Left ventricle myocardium inferior (tissue), 1 donor: ENCODE results near the gene SLC38A1. TPM values are rescaled to one million over a fixed set of nuclear protein-coding genes. Genes with fewer than 3 reads are reported as not detected.
A peak's percentile ranks its signal among the peaks of the same experiment; 100 is the strongest.

Experiments used
- DNase-seq: peaks from one replicate; pipeline ENCODE4 v3.0.0-alpha.2; 2020
- H3K27ac ChIP-seq: fragments of 200-600 bp; replicated peaks from 2 replicates; pipeline ENCODE4 v1.8.0; 2021
- H3K27me3 ChIP-seq: fragments of 200-600 bp; 2 replicates; pipeline ENCODE4 v1.8.0; 2021; ENCODE audit warnings: low read depth
- H3K36me3 ChIP-seq: fragments of 200-600 bp; 2 replicates; pipeline ENCODE4 v1.8.0; 2021
- H3K4me1 ChIP-seq: fragments of 200-600 bp; 2 replicates; pipeline ENCODE4 v1.8.0; 2021
- H3K4me3 ChIP-seq: fragments of 200-600 bp; 2 replicates; pipeline ENCODE4 v1.8.0; 2021; ENCODE audit warnings: mild to moderate bottlenecking, moderate library complexity
- H3K9me3 ChIP-seq: fragments of 200-600 bp; replicated peaks from 2 replicates; pipeline ENCODE4 v1.8.0; 2021
- intact Hi-C: fragments of 100-400 bp; cut with micrococcal nuclease; formaldehyde crosslinking; loops from one replicate; pipeline ENCODE4 v1.11.0; 2022
- long read RNA-seq: library from polyadenylated mRNA; unstranded; transcript quantifications from one replicate; pipeline ENCODE4 v2.0.0, GENCODE V29; 2021
- total RNA-seq: library from RNA; stranded (reverse); fragmentation: NEBNext Ultra II Directional; extraction: Animal tissue kit (Norgen Biotek cat#: 25700); gene quantifications from one replicate; pipeline ENCODE4 v1.2.1, GENCODE V29; 2021
- TF ChIP-seq, protein P1 (sequence below): fragments of 200-600 bp; IDR thresholded peaks from 2 replicates; pipeline ENCODE4 v1.8.0; 2021; ENCODE audit warnings: antibody characterized with exemption, mild to moderate bottlenecking, borderline replicate concordance
- donor health status: DM: no; HTN: yes; CAD: no; lungs with severe emphysema.

Gene SLC38A1
- 134 TPM for total RNA-seq
- long read RNA-seq, full-length matches to known transcripts = 25 of 117 reads
- long read RNA-seq, partial matches to known transcripts = 2 of 117 reads
- long read RNA-seq, other reads (novel, unspliced or antisense) = 90 of 117 reads

DNA sequence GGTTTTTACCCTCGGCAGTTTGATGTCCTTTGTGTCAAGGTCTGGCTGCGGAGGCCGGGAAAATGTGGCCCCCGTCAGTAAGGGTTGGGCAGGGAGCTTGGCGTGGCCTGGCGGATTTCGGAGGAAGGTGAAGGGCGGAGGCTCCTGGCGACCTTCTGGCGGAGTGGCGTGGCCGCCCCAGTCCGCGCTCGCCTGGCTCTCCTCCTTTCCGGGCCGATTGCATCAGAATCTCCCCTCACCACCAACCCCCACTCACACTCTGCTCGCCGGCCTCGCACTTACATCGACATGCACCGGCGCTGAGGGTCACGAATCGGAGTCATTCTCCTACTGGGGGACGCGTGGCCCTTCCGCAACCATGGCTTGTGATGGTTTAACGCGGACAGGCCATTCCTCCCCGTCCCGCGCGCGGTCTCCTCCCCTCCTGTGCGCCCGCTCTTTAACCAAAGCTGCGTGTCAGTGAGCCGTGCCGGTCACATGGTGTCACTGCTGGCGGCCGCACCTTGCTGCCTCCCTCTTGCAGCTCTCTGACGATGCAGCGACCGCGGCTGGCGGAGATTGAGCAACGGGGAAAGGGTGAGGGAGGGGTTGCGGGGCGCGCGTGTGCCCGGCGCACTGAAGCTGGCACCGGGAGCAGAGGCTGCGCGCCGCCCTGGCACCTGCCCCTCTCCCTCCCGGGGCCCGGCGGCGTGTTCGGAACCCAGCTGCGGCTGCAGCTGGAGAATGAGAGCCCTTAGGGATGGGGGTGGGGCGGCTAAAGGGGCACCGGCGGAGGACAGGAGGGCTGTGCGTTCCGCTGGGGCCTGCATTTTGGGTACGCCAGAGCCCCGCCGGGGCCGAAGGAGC is at the start of gene SLC38A1:
Gene SLC38A1, minus strand, starts transcription at position 461 of the 846 bp plus-strand sequence. CDS start 29,243 bp downstream, outside the sequence.
- Histone ChIP-seq H3K4me1 (peaks cover 58% of the 10 kb centered on the region), H3K9me3 (no peaks in the 10 kb centered on the region), H3K27me3 (peaks cover 37% of the 10 kb centered on the region), H3K27ac (peak within 1 kb of the TSS; percentile 86), H3K4me3 (peak within 1 kb of the TSS; percentile 77), H3K36me3 (no peaks in the 10 kb centered on the region)
- peak; percentile 86 for DNase-seq
- TF ChIP-seq, protein P1, sequence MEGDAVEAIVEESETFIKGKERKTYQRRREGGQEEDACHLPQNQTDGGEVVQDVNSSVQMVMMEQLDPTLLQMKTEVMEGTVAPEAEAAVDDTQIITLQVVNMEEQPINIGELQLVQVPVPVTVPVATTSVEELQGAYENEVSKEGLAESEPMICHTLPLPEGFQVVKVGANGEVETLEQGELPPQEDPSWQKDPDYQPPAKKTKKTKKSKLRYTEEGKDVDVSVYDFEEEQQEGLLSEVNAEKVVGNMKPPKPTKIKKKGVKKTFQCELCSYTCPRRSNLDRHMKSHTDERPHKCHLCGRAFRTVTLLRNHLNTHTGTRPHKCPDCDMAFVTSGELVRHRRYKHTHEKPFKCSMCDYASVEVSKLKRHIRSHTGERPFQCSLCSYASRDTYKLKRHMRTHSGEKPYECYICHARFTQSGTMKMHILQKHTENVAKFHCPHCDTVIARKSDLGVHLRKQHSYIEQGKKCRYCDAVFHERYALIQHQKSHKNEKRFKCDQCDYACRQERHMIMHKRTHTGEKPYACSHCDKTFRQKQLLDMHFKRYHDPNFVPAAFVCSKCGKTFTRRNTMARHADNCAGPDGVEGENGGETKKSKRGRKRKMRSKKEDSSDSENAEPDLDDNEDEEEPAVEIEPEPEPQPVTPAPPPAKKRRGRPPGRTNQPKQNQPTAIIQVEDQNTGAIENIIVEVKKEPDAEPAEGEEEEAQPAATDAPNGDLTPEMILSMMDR = no peak
- intact Hi-C loops = loop anchor here (10.0 kb wide), 1 partner anchor 64 kb away; no protein-coding TSS in a partner anchor

DNA sequence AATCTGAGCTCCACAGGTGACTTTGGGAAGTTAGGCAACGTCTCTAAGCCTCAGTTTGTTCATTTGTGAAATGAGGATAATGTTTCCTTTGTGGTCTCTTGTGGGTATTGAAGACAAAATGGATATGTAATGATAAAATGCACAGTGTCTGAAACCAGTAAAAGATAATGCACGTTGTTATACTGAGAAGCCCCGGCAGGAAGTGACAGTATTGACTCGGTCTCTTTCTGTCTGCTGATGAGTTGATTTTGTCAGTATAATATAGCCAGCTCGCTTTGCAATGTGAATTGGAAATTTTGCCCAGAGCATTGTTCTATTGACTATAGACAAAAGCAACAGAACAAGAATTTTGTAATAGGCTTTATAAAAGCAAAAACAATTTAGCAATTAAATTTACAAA is 49.2 kb upstream of the SLC38A1 start:
- TF ChIP-seq, protein P1 = no peak
- no peaks in the 10 kb centered on the region for H3K27me3 ChIP-seq

DNA sequence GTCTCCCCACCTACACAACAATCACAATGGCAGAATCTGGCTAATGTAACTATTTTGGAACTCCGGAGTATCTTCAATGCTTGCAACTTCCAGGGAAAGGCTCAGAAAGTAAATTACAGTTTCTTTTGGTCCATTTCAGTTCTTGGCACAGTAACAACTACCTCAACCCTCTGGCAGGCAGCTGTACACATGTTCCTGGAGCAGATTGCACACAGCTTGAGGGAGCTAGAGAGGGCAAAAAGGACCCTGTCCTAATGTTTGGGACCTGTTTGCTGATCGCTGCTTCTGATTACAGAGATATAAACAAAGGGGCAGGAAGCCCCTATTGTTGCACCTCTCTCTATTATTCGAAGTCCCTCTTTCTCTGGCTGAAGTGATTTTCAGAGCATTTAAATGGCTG is 35.2 kb upstream of the SLC38A1 start:
- H3K27ac ChIP-seq = no peak overlapping the region
- intact Hi-C loops = no loop called here

More for the DNA sequence above, 49.2 kb upstream of the SLC38A1 start:
- peaks cover 20% of the 10 kb centered on the region for H3K9me3 ChIP-seq
- DNase-seq = no peak
- H3K4me1 ChIP-seq = no peaks in the 10 kb centered on the region
- no peak overlapping the region for H3K27ac ChIP-seq
- H3K36me3 ChIP-seq = no peaks in the 10 kb centered on the region
- H3K4me3 ChIP-seq = no peak overlapping the region
- intact Hi-C loops = no loop called here

DNA sequence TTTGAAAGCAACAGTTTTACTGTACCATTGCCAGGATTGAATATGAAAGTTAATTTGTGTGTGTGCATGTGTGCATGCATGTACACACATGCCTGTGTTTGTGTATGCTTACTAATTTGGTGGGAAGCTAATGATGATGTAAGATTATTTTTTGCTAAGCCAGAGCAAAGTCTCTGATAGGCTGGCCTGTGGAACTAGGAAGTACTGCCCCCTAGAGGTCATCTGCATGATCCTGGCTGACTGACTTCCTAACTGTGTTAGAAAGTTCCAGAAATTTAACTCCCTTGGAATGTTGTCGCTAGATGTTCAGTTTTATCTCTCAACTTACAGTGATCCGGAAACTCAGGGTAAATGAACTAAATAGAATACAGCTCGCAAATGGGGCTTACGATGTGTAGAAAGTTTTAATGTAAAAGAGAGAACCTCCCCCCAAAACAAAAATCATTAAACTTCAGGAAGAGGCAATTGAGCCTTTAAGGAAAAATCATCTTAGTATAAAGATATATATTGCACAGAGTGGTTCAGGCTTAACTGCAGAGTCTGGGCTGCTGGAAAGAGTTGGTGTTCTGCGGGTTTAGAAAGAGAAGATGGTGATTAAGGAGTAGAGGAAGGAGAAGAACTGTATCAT is 34.3 kb upstream of the SLC38A1 start:
- no peak for DNase-seq
- H3K27ac ChIP-seq = no peak overlapping the region
- TF ChIP-seq, protein P1 = peak; percentile 68
- intact Hi-C loops = no loop called here
- no peaks in the 10 kb centered on the region for H3K27me3 ChIP-seq
- peaks cover 19% of the 10 kb centered on the region for H3K4me1 ChIP-seq
- no peaks in the 10 kb centered on the region for H3K36me3 ChIP-seq
- H3K9me3 ChIP-seq = peaks cover 24% of the 10 kb centered on the region
- no peak overlapping the region for H3K4me3 ChIP-seq

More for the DNA sequence above, 35.2 kb upstream of the SLC38A1 start:
- no peak for DNase-seq
- TF ChIP-seq, protein P1 = no peak
- Histone ChIP-seq H3K9me3 (peaks cover 31% of the 10 kb centered on the region), H3K27me3 (no peaks in the 10 kb centered on the region), H3K4me1 (peaks cover 17% of the 10 kb centered on the region), H3K36me3 (no peaks in the 10 kb centered on the region), H3K4me3 (no peak overlapping the region)

DNA sequence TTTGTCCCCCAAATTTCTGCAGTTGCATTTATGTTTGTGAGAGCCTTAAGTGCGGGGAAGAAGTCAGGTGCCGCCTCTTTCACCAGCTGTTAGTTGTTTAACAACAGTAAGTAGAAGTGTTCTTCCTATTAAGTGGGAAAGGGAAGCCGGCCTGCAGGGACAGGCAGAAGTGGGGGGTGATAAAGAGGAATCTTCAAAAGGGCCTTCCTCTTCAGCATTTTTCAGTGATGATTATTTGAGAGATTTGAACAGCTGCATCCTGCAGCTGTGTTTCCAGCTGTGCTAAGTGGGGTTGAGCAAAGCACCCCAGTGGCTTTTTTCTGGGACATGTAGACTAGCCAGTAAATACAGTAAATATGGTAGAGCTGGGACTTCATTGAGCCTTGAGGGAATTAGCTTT is 32.1 kb upstream of the SLC38A1 start:
- H3K36me3 ChIP-seq = no peaks in the 10 kb centered on the region
- TF ChIP-seq, protein P1 = no peak
- H3K9me3 ChIP-seq = peaks cover 7% of the 10 kb centered on the region
- H3K4me1 ChIP-seq = peaks cover 19% of the 10 kb centered on the region
- intact Hi-C loops = no loop called here
- no peaks in the 10 kb centered on the region for H3K27me3 ChIP-seq
- no peak overlapping the region for H3K27ac ChIP-seq
- H3K4me3 ChIP-seq = no peak overlapping the region
- DNase-seq = peak; percentile 24
